HEK293 (cell line): Measurements from ENCODE around the gene CAMK1.

Source experiments
- CTCF ChIA-PET: fragments of 350-600 bp; formaldehyde crosslinking; extraction: SDS; loops from one replicate; lab custom pipeline; 2021; ENCODE audit warnings: antibody characterized with exemption; lab: Yijun Ruan, JAX
- POLR2A ChIA-PET: fragments of 300-600 bp; formaldehyde crosslinking; extraction: SDS; loops from one replicate; lab custom pipeline; 2020; ENCODE audit warnings: antibody characterized with exemption, inconsistent platforms; lab: Yijun Ruan, JAX
- H3K27ac ChIP-seq: fragments of 200-500 bp; sonication (Bioruptor generic); 2 replicates; pipeline ENCODE4 v1.5.1; 2014; ENCODE audit warnings: low read depth, low read length, control low read depth, inconsistent platforms; ENCODE audit errors: extremely low read depth
- H3K36me3 ChIP-seq, 2 experiments: fragments of 200-500 bp in 1 of 2; sonication (Bioruptor generic) in 1 of 2; 1 replicate in 1 of 2; 2 replicates in 1 of 2; pipeline ENCODE4 v1.5.1; 2014 to 2017; ENCODE audit warnings: inconsistent platforms in 2 of 2, low read length in 2 of 2; ENCODE audit not compliant: control insufficient read depth in 2 of 2, insufficient read depth in 1 of 2
- H3K4me1 ChIP-seq: fragments of 200-500 bp; sonication (Bioruptor generic); 2 replicates; pipeline ENCODE4 v1.5.1; 2014; ENCODE audit warnings: mild to moderate bottlenecking, low read length, inconsistent platforms; ENCODE audit not compliant: control insufficient read depth, insufficient read depth
- H3K4me3 ChIP-seq: 2 replicates; pipeline ENCODE4 v1.5.1; 2011; ENCODE audit warnings: low read depth, mild to moderate bottlenecking, control low read depth, low read length, moderate library complexity
- H3K9me3 ChIP-seq: fragments of 200-500 bp; sonication (Bioruptor generic); 2 replicates; pipeline ENCODE4 v1.5.1; 2014; ENCODE audit warnings: low read depth, low read length, inconsistent platforms; ENCODE audit not compliant: control insufficient read depth, insufficient read depth
- GFI1B ChIP-seq: fragments of 450-650 bp; formaldehyde crosslinking; IDR thresholded peaks from 2 replicates; pipeline ENCODE4 v1.5.1; 2016; ENCODE audit warnings: missing biosample characterization, missing genetic modification characterization
- HOXA7 ChIP-seq: sonication (generic); formaldehyde crosslinking; IDR thresholded peaks from 2 replicates; pipeline ENCODE4 v1.8.1; 2022; ENCODE audit warnings: missing genetic modification reagents, borderline replicate concordance
- INSM2 ChIP-seq: fragments of 450-650 bp; formaldehyde crosslinking; IDR thresholded peaks from 2 replicates; pipeline ENCODE4 v1.5.1; 2016; ENCODE audit warnings: missing biosample characterization, missing genetic modification characterization
- ZBTB10 ChIP-seq: fragments of 450-650 bp; formaldehyde crosslinking; IDR thresholded peaks from 2 replicates; pipeline ENCODE4 v1.5.1; 2016; ENCODE audit warnings: missing biosample characterization, missing genetic modification characterization
- ZNF10 ChIP-seq: fragments of 450-650 bp; formaldehyde crosslinking; IDR thresholded peaks from 2 replicates; pipeline ENCODE4 v1.5.1; 2017; ENCODE audit warnings: missing biosample characterization, missing genetic modification characterization
- ZNF114 ChIP-seq: fragments of 450-650 bp; formaldehyde crosslinking; IDR thresholded peaks from 2 replicates; pipeline ENCODE4 v1.5.0; 2017; ENCODE audit warnings: missing biosample characterization, missing genetic modification characterization
- ZNF214 ChIP-seq: fragments of 450-650 bp; formaldehyde crosslinking; IDR thresholded peaks from 2 replicates; pipeline ENCODE4 v1.5.1; 2017; ENCODE audit warnings: missing biosample characterization, mild to moderate bottlenecking, missing genetic modification characterization, borderline replicate concordance
- ZNF366 ChIP-seq: fragments of 450-650 bp; formaldehyde crosslinking; conservative IDR thresholded peaks from 2 replicates; pipeline ENCODE4 v1.5.1; 2016; ENCODE audit warnings: missing biosample characterization, missing genetic modification characterization
- ZNF549 ChIP-seq: fragments of 450-650 bp; IDR thresholded peaks from 2 replicates; pipeline ENCODE4 v1.5.1; 2018; ENCODE audit warnings: missing biosample characterization, missing genetic modification characterization, mild to moderate bottlenecking, inconsistent platforms, moderate library complexity
- ZNF600 ChIP-seq: fragments of 450-650 bp; formaldehyde crosslinking; IDR thresholded peaks from 2 replicates; pipeline ENCODE4 v1.5.1; 2016; ENCODE audit warnings: missing biosample characterization, missing genetic modification characterization
- ZNF654 ChIP-seq: fragments of 450-650 bp; formaldehyde crosslinking; IDR thresholded peaks from 2 replicates; pipeline ENCODE4 v1.5.1; 2016; ENCODE audit warnings: low read depth, missing biosample characterization, missing genetic modification characterization
- ZNF670 ChIP-seq: fragments of 450-650 bp; formaldehyde crosslinking; IDR thresholded peaks from 2 replicates; pipeline ENCODE4 v1.5.1; 2016; ENCODE audit warnings: missing biosample characterization, missing genetic modification characterization, low read depth
- ZNF776 ChIP-seq: fragments of 450-650 bp; formaldehyde crosslinking; IDR thresholded peaks from 2 replicates; pipeline ENCODE4 v1.5.0; 2017; ENCODE audit warnings: missing biosample characterization, missing genetic modification characterization, borderline replicate concordance
- TF ChIP-seq, protein P1 (sequence below): fragments of 450-650 bp; formaldehyde crosslinking; IDR thresholded peaks from 2 replicates; pipeline ENCODE4 v1.5.1; 2016; ENCODE audit warnings: missing biosample characterization, missing genetic modification characterization
- TF ChIP-seq, protein P2 (sequence below): fragments of 450-650 bp; formaldehyde crosslinking; IDR thresholded peaks from 2 replicates; pipeline ENCODE4 v1.5.1; 2016; ENCODE audit warnings: missing biosample characterization, missing genetic modification characterization
- TF ChIP-seq, protein P3 (sequence below): fragments of 450-650 bp; formaldehyde crosslinking; IDR thresholded peaks from 2 replicates; pipeline ENCODE4 v1.5.1; 2016; ENCODE audit warnings: missing biosample characterization, missing genetic modification characterization

Gene CAMK1

GRCh38 chr3:9784965-9785364 is 15.2 kb upstream of the CAMK1 start (continued):
- no peak for TF ChIP-seq ZBTB10 (tag by site-specific recombination)
- TF ChIP-seq, all 188 proteins: peak for 0

- H3K4me3 ChIP-seq = no peak overlapping the region
- TF ChIP-seq ZNF776 (tag by site-specific recombination) = no peak
- TF ChIP-seq INSM2 = no peak
- TF ChIP-seq, all 188 proteins: peak for 0
- Histone ChIP-seq H3K27ac (no peak overlapping the region), H3K36me3 (peaks cover 13 to 81% of the 10 kb centered on the region in 2 experiments; a peak in 2 of 3 replicates), H3K9me3 (no peaks in the 10 kb centered on the region), H3K4me1 (no peaks in the 10 kb centered on the region)
- POLR2A ChIA-PET = interaction anchor here (0.9 kb wide), 1 partner anchor 9 kb away, joined by 3 read pairs; the partner anchor contains the start of genes ARPC4 and TADA3
- CTCF ChIA-PET = interaction anchor here (0.6 to 0.7 kb wide), 2 partner anchors 29 to 247 kb away, joined by 5 to 6 read pairs; no protein-coding TSS in a partner anchor
Observed at GRCh38 chr3:9783954-9784353, 14.2 kb upstream of the CAMK1 start.

DNA sequence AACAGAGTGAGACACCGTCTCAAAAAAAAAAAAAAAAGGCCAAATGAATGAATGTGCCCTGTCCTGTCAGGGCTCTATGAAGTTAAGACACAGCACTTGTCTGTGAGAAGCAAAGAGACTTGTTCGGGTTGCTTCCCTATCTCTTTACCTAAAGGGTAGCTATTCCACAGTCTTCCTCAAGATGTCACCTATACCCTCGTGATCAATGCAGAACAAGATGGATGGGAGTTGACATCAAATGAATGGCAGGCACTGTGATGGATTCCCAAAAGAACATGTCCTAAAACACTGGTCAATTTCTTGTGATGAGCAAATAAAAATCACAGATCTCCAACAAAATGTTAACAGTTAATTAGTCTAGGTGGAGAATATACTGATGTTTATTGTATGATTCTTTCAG is 13.0 kb upstream of the CAMK1 start:
- H3K4me1 ChIP-seq = no peaks in the 10 kb centered on the region
- TF ChIP-seq ZNF654 (tag by site-specific recombination) (peak; percentile 30; the same call in 1 of the 2 replicates), ZNF600 (tag by site-specific recombination) (0 out of 2 replicates have a peak, but pooled peaks have one; percentile 26)
- TF ChIP-seq, protein P1, sequence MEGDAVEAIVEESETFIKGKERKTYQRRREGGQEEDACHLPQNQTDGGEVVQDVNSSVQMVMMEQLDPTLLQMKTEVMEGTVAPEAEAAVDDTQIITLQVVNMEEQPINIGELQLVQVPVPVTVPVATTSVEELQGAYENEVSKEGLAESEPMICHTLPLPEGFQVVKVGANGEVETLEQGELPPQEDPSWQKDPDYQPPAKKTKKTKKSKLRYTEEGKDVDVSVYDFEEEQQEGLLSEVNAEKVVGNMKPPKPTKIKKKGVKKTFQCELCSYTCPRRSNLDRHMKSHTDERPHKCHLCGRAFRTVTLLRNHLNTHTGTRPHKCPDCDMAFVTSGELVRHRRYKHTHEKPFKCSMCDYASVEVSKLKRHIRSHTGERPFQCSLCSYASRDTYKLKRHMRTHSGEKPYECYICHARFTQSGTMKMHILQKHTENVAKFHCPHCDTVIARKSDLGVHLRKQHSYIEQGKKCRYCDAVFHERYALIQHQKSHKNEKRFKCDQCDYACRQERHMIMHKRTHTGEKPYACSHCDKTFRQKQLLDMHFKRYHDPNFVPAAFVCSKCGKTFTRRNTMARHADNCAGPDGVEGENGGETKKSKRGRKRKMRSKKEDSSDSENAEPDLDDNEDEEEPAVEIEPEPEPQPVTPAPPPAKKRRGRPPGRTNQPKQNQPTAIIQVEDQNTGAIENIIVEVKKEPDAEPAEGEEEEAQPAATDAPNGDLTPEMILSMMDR = 0 out of 2 replicates have a peak, but pooled peaks have one; percentile 16
- TF ChIP-seq, protein P2, sequence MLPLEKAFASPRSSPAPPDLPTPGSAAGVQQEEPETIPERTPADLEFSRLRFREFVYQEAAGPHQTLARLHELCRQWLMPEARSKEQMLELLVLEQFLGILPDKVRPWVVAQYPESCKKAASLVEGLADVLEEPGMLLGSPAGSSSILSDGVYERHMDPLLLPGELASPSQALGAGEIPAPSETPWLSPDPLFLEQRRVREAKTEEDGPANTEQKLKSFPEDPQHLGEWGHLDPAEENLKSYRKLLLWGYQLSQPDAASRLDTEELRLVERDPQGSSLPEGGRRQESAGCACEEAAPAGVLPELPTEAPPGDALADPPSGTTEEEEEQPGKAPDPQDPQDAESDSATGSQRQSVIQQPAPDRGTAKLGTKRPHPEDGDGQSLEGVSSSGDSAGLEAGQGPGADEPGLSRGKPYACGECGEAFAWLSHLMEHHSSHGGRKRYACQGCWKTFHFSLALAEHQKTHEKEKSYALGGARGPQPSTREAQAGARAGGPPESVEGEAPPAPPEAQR (tag by site-specific recombination) = no peak
- TF ChIP-seq, all 188 proteins: peak for 3
- Histone ChIP-seq H3K4me3 (no peak overlapping the region), H3K27ac (no peak overlapping the region), H3K36me3 (peaks cover 13 to 79% of the 10 kb centered on the region in 2 experiments; a peak in 2 of 3 replicates), H3K9me3 (no peaks in the 10 kb centered on the region)
- POLR2A ChIA-PET = interaction anchor here (0.7 to 1.6 kb wide), 3 partner anchors 10 to 1935 kb away, joined by 3 to 6 read pairs (median 3); partner anchors contain the start of gene ARPC4
- CTCF ChIA-PET = interaction anchor here (0.7 to 2.0 kb wide), 5 partner anchors 9 to 569 kb away, joined by 3 to 5 read pairs (median 4); no protein-coding TSS in a partner anchor

- no peak overlapping the region for H3K27ac ChIP-seq
- H3K36me3 ChIP-seq = peaks cover 13 to 72% of the 10 kb centered on the region in 2 experiments; a peak in 2 of 3 replicates
- H3K4me1 ChIP-seq = no peaks in the 10 kb centered on the region
- H3K9me3 ChIP-seq = no peaks in the 10 kb centered on the region
- CTCF ChIA-PET = interaction anchor here (0.7 to 2.0 kb wide), 5 partner anchors 8 to 569 kb away, joined by 3 to 5 read pairs (median 4); no protein-coding TSS in a partner anchor
- H3K4me3 ChIP-seq = no peak overlapping the region
- POLR2A ChIA-PET = interaction anchor here (1.4 to 1.7 kb wide), 3 partner anchors 11 to 15 kb away, joined by 3 to 8 read pairs (median 6); partner anchors contain the start of genes ARPC4 and CAMK1
- TF ChIP-seq ZNF214 = no peak
- no peak for TF ChIP-seq ZNF10 (tag by site-specific recombination)
- TF ChIP-seq GFI1B (tag by site-specific recombination) = peak; percentile 94
- no peak for TF ChIP-seq ZNF549 (tag by site-specific recombination)
- TF ChIP-seq, protein P3, sequence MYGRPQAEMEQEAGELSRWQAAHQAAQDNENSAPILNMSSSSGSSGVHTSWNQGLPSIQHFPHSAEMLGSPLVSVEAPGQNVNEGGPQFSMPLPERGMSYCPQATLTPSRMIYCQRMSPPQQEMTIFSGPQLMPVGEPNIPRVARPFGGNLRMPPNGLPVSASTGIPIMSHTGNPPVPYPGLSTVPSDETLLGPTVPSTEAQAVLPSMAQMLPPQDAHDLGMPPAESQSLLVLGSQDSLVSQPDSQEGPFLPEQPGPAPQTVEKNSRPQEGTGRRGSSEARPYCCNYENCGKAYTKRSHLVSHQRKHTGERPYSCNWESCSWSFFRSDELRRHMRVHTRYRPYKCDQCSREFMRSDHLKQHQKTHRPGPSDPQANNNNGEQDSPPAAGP (tag by site-specific recombination) = no peak
- TF ChIP-seq ZNF366 (tag by site-specific recombination) = no peak
- TF ChIP-seq HOXA7 (CRISPR knock-in tag) = no peak
- no peak for TF ChIP-seq ZNF670 (tag by site-specific recombination)
- TF ChIP-seq ZNF114 (tag by site-specific recombination) = no peak
Observed at GRCh38 chr3:9781978-9782603, 12.3 kb upstream of the CAMK1 start.
